ENCODE measurements around the gene CHURC1.

The CHURC1 gene

DNA sequence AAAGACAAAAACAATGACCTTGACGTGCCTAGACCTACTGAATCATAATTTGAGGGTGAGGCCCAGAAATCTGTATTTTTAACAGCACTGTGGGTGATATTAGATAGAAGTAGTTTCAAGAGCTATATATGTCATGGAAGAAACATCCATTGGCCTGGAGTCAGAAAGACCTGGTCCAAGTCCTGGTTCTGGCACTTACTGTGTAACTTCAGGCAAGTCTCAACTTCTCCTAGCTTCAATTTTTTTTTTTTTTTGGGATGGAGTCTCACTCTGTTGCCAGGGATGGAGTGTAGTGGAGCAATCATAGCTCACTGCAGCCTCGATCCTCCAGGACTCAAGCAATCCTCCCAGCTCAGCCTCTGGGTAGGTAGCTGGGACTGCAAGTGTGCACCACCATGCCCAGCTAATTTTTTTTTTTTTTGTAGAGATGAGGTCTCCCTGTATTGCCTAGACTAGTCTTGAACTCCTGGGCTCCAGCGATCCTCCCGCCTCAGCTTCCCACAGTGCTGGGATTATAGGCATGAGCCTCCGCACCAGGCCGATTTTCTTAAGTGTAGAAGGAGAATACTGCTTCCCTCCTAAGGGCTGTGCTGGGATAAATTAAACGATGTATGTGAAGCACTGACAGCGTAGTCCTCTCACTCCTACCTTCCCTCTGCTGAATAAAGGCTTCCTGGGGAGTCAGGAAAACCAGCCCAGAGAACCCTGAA lies 42.6 kb downstream of the CHURC1 start:
- no peak for DNase-seq (ENCODE audit: low spot score)

GRCh38 chr14:64958201-64958600 lies 43.9 kb downstream of the CHURC1 start:
- no peak for DNase-seq (ENCODE audit: low spot score)

DNA sequence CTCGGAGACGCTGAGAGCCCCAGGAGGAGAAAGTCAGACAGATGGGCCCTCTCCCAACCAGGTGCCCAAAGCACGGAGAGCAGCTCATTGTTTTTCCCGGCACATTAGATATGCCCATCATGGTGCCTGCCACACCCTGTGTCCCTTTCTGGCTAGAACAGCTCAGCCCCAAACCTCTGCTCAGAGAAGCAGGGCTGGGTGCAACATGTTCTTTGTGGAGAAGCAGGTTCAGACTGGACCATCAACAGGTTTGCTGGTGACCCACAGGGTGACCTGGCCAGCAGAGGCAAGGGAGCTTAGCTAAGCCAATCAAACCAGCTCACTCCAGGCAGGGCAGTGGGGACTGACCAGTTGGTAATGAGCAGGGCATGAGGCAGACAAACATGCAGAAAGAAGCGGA lies 44.5 kb downstream of the CHURC1 start:
- DNase-seq (ENCODE audit: low spot score): no peak

GRCh38 chr14:64960762-64961276 lies 46.6 kb downstream of the CHURC1 start:
- peak; percentile 29 for DNase-seq (ENCODE audit: low spot score)

- no peak for DNase-seq (ENCODE audit: low spot score)
Observed at GRCh38 chr14:64963611-64964010, 49.4 kb downstream of the CHURC1 start.

DNA sequence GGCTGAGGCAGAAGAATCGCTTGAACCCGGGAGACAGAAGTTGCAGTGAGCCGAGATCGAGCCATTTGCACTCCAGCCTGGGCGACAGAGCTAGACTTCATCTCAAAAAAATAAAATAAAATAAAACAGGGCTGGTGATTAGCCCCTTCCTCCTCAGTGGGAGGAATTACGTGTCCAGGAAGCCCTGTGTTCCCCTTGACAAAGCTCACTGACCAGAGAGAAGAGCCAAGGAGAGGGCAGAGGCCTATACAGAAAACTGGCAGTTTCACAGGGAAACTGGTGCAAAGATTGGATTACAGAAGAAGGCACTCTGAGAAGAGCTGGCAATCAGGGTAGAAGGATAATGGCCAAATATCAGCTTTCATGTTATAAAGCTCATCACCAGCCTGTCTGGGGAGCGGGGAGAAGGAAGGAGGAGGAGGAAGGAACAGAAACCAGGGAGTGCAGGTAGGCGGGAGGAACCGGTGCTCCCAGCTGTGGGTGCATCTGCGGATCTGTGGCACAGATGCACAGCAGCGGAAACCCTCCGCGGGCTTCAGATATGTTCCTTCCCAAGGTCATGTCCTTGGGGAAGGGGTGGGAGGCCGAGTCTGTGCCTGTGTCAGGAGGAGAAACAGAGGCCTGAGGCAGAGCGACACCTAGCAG lies 51.2 kb downstream of the CHURC1 start:
- DNase-seq (ENCODE audit: low spot score): no peak

- no peak for DNase-seq (ENCODE audit: low spot score)
Observed at GRCh38 chr14:64966976-64967375, 52.7 kb downstream of the CHURC1 start.

- DNase-seq (ENCODE audit: low spot score): no peak
Observed at GRCh38 chr14:64968167-64968566, 53.9 kb downstream of the CHURC1 start.

DNA sequence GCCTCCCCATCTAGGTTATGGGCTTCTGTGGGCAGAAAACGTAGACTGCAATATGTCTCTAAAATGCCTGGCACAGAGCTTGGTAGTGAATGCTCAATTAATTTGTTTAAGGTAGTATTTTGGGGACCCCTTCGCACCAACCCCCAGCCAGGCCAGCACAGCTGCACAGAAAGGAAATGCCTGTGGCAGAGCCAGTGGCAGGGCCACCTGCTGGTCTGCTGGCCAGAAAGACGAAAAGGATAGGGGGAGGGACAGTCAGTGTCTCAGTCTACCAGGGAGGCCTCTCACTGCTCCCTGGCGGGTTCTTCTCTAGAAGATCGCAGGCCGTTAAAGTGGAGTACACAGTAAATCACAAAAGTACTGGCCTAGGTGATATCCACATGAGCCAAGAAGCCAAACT lies 54.4 kb downstream of the CHURC1 start:
- no peak for DNase-seq (ENCODE audit: low spot score)

GRCh38 chr14:64970041-64970440 lies 55.8 kb downstream of the CHURC1 start:
- DNase-seq (ENCODE audit: low spot score): no peak

DNA sequence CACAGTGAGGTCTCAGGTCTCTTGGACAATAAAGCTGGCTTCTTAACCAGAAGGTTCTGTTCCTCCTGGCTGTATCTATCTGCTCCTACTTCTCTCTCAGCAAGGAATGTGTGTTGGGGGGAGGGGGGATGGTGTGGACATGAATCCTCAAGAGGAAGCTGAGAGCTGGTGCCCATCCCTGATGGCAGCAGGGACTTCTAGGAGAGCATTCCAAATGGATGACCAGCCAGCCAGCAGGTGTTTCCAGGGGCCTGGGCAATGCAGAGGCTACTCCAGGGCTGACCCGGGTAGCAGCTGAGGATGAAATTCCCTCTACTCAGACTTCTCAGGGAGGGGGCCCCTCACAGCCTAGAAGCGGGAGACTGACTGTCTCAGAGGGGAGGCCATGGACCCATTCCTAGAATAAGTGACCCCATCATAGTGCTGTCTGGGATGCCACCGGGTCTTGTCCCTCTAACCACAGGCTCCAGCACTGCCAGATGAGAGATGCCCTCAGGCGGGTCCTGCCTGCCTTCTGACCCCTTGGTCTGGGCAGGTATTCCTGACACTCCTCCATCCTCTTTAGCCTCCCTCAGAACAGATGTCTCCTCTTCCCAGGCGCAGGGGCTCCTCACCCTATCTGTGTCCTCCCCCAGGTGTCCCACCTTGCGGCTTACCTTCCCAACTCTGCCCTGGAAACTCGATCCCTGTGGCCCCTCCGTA lies 56.7 kb downstream of the CHURC1 start:
- DNase-seq (ENCODE audit: low spot score): peak; percentile 89

- no peak for DNase-seq (ENCODE audit: low spot score)
Observed at GRCh38 chr14:64971491-64971942, 57.3 kb downstream of the CHURC1 start.

GRCh38 chr14:64971943-64972791 lies 57.9 kb downstream of the CHURC1 start, which contains the start of gene RAB15:
RAB15 (minus strand) TSS chr14:64972336; CDS start chr14:64972076, 260 bp downstream.
- DNase-seq (ENCODE audit: low spot score): peak; percentile 24

DNA sequence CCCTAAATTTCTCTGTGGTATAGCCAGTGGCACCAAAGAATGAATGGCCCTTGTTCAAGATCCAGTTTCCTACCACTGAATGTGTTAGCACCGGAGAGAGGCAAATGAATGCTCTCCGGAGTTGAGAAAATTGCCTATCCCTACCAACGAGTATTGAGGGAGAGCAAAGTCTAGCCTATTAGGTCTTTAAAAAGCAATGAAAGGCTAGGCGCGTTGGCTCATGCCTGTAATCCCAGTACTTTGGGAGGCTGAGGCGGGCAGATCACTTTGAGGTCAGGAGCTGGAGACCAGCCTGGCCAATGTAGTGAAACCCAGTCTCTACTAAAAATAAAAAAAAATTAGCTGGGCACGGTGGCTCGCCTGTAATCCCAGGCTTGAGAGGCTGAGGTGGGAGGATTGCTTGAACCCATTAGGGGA lies 58.8 kb downstream of the CHURC1 start:
- no peak for DNase-seq (ENCODE audit: low spot score)

- no peak for DNase-seq (ENCODE audit: low spot score)
Observed at GRCh38 chr14:64973826-64974225, 59.6 kb downstream of the CHURC1 start.

- DNase-seq (ENCODE audit: low spot score): no peak
Observed at GRCh38 chr14:64974563-64974962, 60.3 kb downstream of the CHURC1 start.

GRCh38 chr14:64979336-64980074 lies 65.2 kb downstream of the CHURC1 start:
- peak; percentile 66 for DNase-seq (ENCODE audit: low spot score)

DNA sequence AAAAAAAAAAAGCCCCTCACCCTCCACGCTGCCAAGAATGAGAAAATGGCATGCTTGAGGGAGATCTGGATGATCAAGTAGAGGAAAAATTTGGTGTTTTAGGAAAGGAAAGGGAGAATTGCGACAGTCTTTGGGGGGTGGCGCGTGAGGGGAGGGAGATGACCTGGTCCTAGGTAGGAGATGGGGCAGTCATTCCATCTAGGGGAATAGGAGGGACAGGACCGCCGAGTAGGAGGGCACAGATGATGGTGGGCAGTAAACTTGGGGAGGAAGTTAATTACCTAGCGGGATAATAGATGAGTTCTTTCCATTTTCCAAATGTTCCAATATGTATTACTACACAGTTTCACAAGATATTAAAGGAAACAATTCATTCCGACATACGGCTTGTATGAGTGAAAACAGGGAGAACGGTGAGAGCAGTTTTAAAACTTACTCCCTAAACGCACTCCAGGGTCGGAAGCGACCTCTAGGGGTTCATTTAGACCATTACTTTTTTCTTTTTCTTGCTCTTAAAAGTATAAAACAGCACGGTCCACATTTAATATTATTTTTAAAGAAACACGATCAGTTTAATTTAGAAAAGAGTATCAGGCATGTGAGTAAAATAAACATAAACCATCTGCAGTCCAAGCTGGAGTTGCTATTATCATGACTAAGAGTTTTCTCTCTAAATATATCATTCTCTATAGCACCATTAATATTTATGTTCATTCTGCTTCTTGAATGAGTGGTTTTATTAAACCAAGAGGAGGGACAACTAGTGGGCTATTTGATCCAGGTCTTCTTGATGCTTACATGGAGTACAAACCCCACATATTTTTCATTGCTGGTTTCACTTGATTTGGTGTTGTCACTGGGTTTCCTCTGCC lies 69.4 kb downstream of the CHURC1 start:
- peak; percentile 60 for DNase-seq (ENCODE audit: low spot score)

Measured in kidney tubule cell (primary cell).